Vagina (tissue), 2 donors: Measurements from ENCODE around the gene MAGEA9.
"Not testable (repeated sequence)": the region's sequence is repeated elsewhere in the genome, so short reads cannot be mapped to it uniquely, and the experiment has no call there.

ENCODE experiments used
- POLR2A ChIP-seq, 2 donors: fragments of 450-650 bp; IDR thresholded peaks; one replicate each; pipeline ENCODE4 v1.6.1; 2017; ENCODE audit warnings: antibody characterized with exemption in 2 of 2, mild to moderate bottlenecking in 2 of 2, moderate library complexity in 2 of 2
- POLR2AphosphoS5 ChIP-seq, 2 donors: sonication (generic); formaldehyde crosslinking; IDR thresholded peaks; one replicate each; pipeline ENCODE4 v1.9.0; 2017; ENCODE audit warnings: antibody characterized with exemption in 2 of 2, mild to moderate bottlenecking in 2 of 2, low read depth in 1 of 2; ENCODE audit not compliant: insufficient read depth in 1 of 2
- TF ChIP-seq, protein P1 (sequence below), 3 experiments: fragments of 450-650 bp in 2 of 3; fragments of 200-600 bp in 1 of 3; sonication (generic) in 1 of 3; IDR thresholded peaks; one replicate each; pipeline ENCODE4 v1.5.1; 2017 to 2019; ENCODE audit warnings: antibody characterized with exemption in 3 of 3, mild to moderate bottlenecking in 2 of 3, moderate library complexity in 2 of 3

DNA sequence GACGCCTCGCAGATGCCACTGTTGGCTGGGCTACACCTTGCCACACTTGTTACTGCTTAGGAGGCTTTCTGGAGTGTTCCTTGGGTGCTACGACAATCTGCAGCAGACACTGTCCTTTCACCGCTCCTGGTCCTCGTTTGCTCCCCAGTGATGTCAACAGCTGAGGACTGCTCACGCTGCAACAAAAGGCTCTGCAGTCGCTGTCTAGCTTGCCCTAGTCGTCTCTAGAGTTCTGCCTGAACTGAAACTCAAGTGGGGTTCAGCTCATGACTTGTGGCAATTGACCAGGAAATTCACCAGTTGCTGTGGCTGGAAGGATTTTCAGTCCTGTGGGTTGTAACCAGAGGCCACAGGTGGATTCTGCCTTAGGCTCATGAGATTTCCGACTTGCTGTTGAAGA lies 8.7 kb upstream of the MAGEA9 start:
- TF ChIP-seq, protein P1, sequence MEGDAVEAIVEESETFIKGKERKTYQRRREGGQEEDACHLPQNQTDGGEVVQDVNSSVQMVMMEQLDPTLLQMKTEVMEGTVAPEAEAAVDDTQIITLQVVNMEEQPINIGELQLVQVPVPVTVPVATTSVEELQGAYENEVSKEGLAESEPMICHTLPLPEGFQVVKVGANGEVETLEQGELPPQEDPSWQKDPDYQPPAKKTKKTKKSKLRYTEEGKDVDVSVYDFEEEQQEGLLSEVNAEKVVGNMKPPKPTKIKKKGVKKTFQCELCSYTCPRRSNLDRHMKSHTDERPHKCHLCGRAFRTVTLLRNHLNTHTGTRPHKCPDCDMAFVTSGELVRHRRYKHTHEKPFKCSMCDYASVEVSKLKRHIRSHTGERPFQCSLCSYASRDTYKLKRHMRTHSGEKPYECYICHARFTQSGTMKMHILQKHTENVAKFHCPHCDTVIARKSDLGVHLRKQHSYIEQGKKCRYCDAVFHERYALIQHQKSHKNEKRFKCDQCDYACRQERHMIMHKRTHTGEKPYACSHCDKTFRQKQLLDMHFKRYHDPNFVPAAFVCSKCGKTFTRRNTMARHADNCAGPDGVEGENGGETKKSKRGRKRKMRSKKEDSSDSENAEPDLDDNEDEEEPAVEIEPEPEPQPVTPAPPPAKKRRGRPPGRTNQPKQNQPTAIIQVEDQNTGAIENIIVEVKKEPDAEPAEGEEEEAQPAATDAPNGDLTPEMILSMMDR (IDR thresholded peaks at IDR 0.05), result not testable (repeated sequence)
- not testable (repeated sequence) for TF ChIP-seq POLR2A (IDR thresholded peaks at IDR 0.05); POLR2AphosphoS5 (IDR thresholded peaks at IDR 0.05; ENCODE audit: insufficient read depth in 1 of 2, low read depth in 1 of 2)
